Panc1 (cell line): Measurements from ENCODE around the gene EBF4. TPM values are rescaled to one million over a fixed set of nuclear protein-coding genes. Genes with fewer than 3 reads are reported as not detected.

Experiments used
- ATAC-seq: fragments of 200-7000 bp; cut with Tn5 transposase; 2 replicates; pipeline ENCODE4 v1.9.1; 2020; ENCODE audit warnings: mild to moderate bottlenecking, moderate library complexity
- BruUV-seq: library from RNA; stranded (reverse); fragments of 400-500 nt; replicated peaks from 2 replicates; lab custom pipeline; 2021; lab: Mats Ljungman, UMichigan
- CTCF ChIA-PET: fragments of 300-600 bp; sonication (Branson Sonifier 250); formaldehyde crosslinking; loops from one replicate; lab custom pipeline; 2022; ENCODE audit warnings: antibody characterized with exemption; lab: Charles Lee
- POLR2A ChIA-PET: fragments of 300-600 bp; sonication (Branson Sonifier 250); formaldehyde crosslinking; loops from one replicate; lab custom pipeline; 2022; ENCODE audit warnings: antibody characterized with exemption; lab: Charles Lee
- DNase-seq: peaks from one replicate; pipeline ENCODE4 v3.0.0-alpha.2; 2010; ENCODE audit warnings: low read depth, low spot score
- H3K27ac ChIP-seq: 2 replicates; pipeline ENCODE4 v1.5.1; 2011; ENCODE audit warnings: mild to moderate bottlenecking, low read length, inconsistent platforms
- H3K27me3 ChIP-seq: fragments of 200-500 bp; sonication (Bioruptor generic); 2 replicates; pipeline ENCODE4 v1.6.0; 2014; ENCODE audit warnings: low read length, inconsistent platforms; ENCODE audit not compliant: control insufficient read depth, insufficient read depth
- H3K36me3 ChIP-seq: fragments of 200-500 bp; sonication (Bioruptor generic); 2 replicates; pipeline ENCODE4 v1.5.1; 2014; ENCODE audit warnings: inconsistent platforms, mild to moderate bottlenecking, low read length, moderate library complexity; ENCODE audit not compliant: control insufficient read depth, insufficient read depth
- H3K4me1 ChIP-seq: 2 replicates; pipeline ENCODE4 v1.5.1; 2011; ENCODE audit warnings: inconsistent platforms, mild to moderate bottlenecking, low read length, moderate library complexity; ENCODE audit not compliant: control insufficient read depth, insufficient read depth
- H3K4me3 ChIP-seq, 2 experiments: 2 replicates each; pipeline ENCODE4 v1.5.1; 2011 to 2012; ENCODE audit warnings: low read depth in 2 of 2, low read length in 2 of 2, mild to moderate bottlenecking in 2 of 2, inconsistent platforms in 1 of 2, moderate library complexity in 1 of 2
- H3K9me3 ChIP-seq: fragments of 200-500 bp; sonication (Bioruptor generic); 2 replicates; pipeline ENCODE4 v1.5.1; 2014; ENCODE audit warnings: low read depth, mild to moderate bottlenecking, inconsistent platforms, low read length, moderate library complexity; ENCODE audit not compliant: control insufficient read depth, insufficient read depth
- CTCF ChIP-seq: fragments of 450-650 bp; IDR thresholded peaks from 2 replicates; pipeline ENCODE4 v1.5.1; 2017; ENCODE audit warnings: mild to moderate bottlenecking
- POLR2AphosphoS5 ChIP-seq: IDR thresholded peaks from 2 replicates; pipeline ENCODE4 v1.6.1; 2012; ENCODE audit warnings: mild to moderate bottlenecking, low read depth, low read length, moderate library complexity
- REST ChIP-seq, 2 experiments: IDR thresholded peaks; 2 replicates each; pipeline ENCODE4 v1.6.1; 2011 to 2012; ENCODE audit warnings: low read depth in 2 of 2, control low read depth in 1 of 2, low read length in 1 of 2, mild to moderate bottlenecking in 1 of 2, moderate library complexity in 1 of 2; ENCODE audit not compliant: insufficient read depth in 1 of 2
- SIN3A ChIP-seq: IDR thresholded peaks from 2 replicates; pipeline ENCODE4 v1.6.1; 2012; ENCODE audit warnings: low read depth, mild to moderate bottlenecking, low read length, moderate library complexity, borderline replicate concordance; ENCODE audit not compliant: insufficient read depth
- TCF7L2 ChIP-seq: IDR thresholded peaks from 2 replicates; pipeline ENCODE4 v1.6.1; 2011; ENCODE audit warnings: mild to moderate bottlenecking, low read depth, low read length, inconsistent platforms
- in situ Hi-C: cut with HindIII; loops from 2 replicates; pipeline ENCODE4 v1.10.0; 2016; ENCODE audit warnings: low sequenced_read_pairs, low pct_unique_long_range_greater_than_20kb
- intact Hi-C: fragments of 100-400 bp; cut with micrococcal nuclease; formaldehyde crosslinking; loops from one replicate; pipeline ENCODE4 v1.10.0; 2022; ENCODE audit not compliant: unreplicated experiment
- total RNA-seq: library from RNA; stranded (reverse); gene quantifications from one replicate; pipeline ENCODE4 v1.2.1, GENCODE V29; 2021; ENCODE audit not compliant: unreplicated experiment

The EBF4 gene
- total RNA-seq, 1 experiment from 2014 or later, result 6.8 TPM

- ChIA-PET POLR2A (no interaction called here), CTCF (no interaction called here)
- ATAC-seq (no peak), DNase-seq (no peak)
- H3K36me3 ChIP-seq, result no peaks in the 10 kb centered on the region
- H3K27ac ChIP-seq, result no peak overlapping the region
- in situ Hi-C loops (no loop called here), intact Hi-C loops (no loop called here)
- no TSS peak for BruUV-seq
- H3K9me3 ChIP-seq, result no peaks in the 10 kb centered on the region
- TF ChIP-seq CTCF, result no peak
- TF ChIP-seq SIN3A, result no peak
- no peak for TF ChIP-seq POLR2AphosphoS5
- no peak overlapping the region for H3K4me3 ChIP-seq
- H3K4me1 ChIP-seq, result peaks cover 11% of the 10 kb centered on the region
- no peaks in the 10 kb centered on the region for H3K27me3 ChIP-seq
Observed at GRCh38 chr20:2748551-2749342, 56.2 kb downstream of the EBF4 start.

- CTCF ChIA-PET, result no interaction called here
- Histone ChIP-seq H3K4me1 (peaks cover 11% of the 10 kb centered on the region), H3K27me3 (no peaks in the 10 kb centered on the region), H3K4me3 (no peak overlapping the region), H3K9me3 (no peaks in the 10 kb centered on the region), H3K36me3 (no peaks in the 10 kb centered on the region), H3K27ac (no peak overlapping the region)
- in situ Hi-C loops (no loop called here), intact Hi-C loops (no loop called here)
- TF ChIP-seq TCF7L2 (no peak), SIN3A (no peak), CTCF (no peak), REST (IDR thresholded peaks at IDR 0.05; ENCODE audit: insufficient read depth in 1 of 2, low read depth in 2 of 2, low read length in 1 of 2) (no peak), POLR2AphosphoS5 (no peak)
- ATAC-seq (no peak), DNase-seq (no peak)
- POLR2A ChIA-PET, result interaction anchor here (0.6 kb wide), 1 partner anchor 12 kb away, joined by 7 read pairs; no protein-coding TSS in a partner anchor
- BruUV-seq, result no TSS peak
Observed at GRCh38 chr20:2749343-2749950, 56.9 kb downstream of the EBF4 start.
